ENCODE measurements around the gene ZNF605.

ZNF605 gene

DNA sequence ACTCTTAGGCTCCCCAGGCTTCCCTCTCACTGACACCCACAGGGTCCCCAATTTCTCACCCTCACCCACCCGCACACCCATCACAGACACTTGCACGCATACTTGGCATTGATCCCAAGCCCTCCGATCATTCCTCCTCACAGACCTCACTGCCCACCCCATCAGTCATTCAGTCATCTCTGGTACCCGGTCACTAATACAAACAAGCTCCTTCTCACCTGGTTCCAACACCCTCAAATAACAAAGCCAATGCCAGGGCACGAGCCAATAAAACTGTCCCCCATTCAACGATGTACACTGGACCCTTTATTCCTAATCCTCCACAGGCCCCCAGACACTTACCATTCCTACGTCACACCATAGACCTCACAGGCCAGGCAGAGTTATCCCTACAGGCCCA lies 2.3 kb downstream of the ZNF605 start:
- H3K4me3 ChIP-seq (replicated peaks in 1 of 2; ENCODE audit: low read depth in 2 of 2, low read length in 2 of 2) = no peak overlapping the region

GRCh38 chr12:132953163-132953425 lies 3.0 kb downstream of the ZNF605 start:
- TF ChIP-seq CTCF (IDR thresholded peaks at IDR 0.05; ENCODE audit: low read depth, low read length) = no peak
- no peak for DNase-seq (ENCODE audit: low read depth in 2 of 2)
- H3K4me3 ChIP-seq (replicated peaks in 1 of 2; ENCODE audit: low read depth in 2 of 2, low read length in 2 of 2) = no peak overlapping the region

More for the DNA sequence above, 2.3 kb downstream of the ZNF605 start:
- no peak for DNase-seq (ENCODE audit: low read depth in 2 of 2)
- no peak for TF ChIP-seq CTCF (IDR thresholded peaks at IDR 0.05; ENCODE audit: low read depth, low read length)

DNA sequence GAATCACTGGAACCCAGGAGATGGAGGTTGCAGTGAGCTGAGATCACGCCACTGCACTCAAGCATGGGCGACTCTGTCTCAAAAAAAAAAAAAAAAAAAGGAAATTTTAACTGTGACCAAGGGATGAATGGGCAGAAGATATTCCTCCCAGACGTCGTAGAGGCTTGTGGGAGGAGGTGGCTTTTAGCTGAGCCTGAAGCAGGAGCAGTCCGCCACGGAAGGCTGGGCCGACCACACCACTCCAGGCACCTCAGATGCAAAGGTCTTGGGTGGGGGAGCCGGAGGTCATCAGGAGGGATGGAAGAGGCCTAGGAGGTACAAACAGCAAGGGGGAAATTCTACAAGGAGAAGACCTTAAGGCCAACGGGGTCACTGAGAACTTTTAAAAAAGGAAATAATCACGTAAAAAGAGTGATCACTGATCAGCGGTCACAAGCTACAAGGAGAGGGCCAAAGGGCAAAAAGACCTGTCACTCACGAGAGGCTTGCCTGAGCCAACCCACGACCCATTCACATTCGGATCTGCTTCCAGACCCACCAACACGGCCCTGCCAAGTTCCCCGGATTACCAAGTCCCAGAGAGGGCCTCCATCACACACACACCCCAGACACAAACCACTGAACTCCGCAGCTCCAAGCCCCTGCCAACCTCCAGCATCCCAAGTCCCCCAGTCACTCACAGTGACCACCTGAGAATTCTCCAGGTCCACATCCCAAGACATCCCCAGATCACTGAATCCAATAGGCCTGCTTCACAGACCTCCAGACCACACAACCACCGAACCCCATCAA lies 3.5 kb downstream of the ZNF605 start:
- no peak for DNase-seq (ENCODE audit: low read depth in 2 of 2)
- TF ChIP-seq CTCF (IDR thresholded peaks at IDR 0.05; ENCODE audit: low read depth, low read length) = no peak

GRCh38 chr12:132951649-132952048 lies 4.5 kb downstream of the ZNF605 start:
- H3K4me3 ChIP-seq (replicated peaks in 1 of 2; ENCODE audit: low read depth in 2 of 2, low read length in 2 of 2) = no peak overlapping the region
- TF ChIP-seq CTCF (IDR thresholded peaks at IDR 0.05; ENCODE audit: low read depth, low read length) = no peak

More for the DNA sequence above, 3.5 kb downstream of the ZNF605 start:
- no peak overlapping the region for H3K4me3 ChIP-seq (replicated peaks in 1 of 2; ENCODE audit: low read depth in 2 of 2, low read length in 2 of 2)

GRCh38 chr12:132950844-132951535 lies 5.1 kb downstream of the ZNF605 start:
- H3K4me3 ChIP-seq (replicated peaks in 1 of 2; ENCODE audit: low read depth in 2 of 2, low read length in 2 of 2) = no peak overlapping the region
- DNase-seq (ENCODE audit: low read depth in 2 of 2) = no peak
- no peak for TF ChIP-seq CTCF (IDR thresholded peaks at IDR 0.05; ENCODE audit: low read depth, low read length)

More at GRCh38 chr12:132951649-132952048, 4.5 kb downstream of the ZNF605 start:
- no peak for DNase-seq (ENCODE audit: low read depth in 2 of 2)

DNA sequence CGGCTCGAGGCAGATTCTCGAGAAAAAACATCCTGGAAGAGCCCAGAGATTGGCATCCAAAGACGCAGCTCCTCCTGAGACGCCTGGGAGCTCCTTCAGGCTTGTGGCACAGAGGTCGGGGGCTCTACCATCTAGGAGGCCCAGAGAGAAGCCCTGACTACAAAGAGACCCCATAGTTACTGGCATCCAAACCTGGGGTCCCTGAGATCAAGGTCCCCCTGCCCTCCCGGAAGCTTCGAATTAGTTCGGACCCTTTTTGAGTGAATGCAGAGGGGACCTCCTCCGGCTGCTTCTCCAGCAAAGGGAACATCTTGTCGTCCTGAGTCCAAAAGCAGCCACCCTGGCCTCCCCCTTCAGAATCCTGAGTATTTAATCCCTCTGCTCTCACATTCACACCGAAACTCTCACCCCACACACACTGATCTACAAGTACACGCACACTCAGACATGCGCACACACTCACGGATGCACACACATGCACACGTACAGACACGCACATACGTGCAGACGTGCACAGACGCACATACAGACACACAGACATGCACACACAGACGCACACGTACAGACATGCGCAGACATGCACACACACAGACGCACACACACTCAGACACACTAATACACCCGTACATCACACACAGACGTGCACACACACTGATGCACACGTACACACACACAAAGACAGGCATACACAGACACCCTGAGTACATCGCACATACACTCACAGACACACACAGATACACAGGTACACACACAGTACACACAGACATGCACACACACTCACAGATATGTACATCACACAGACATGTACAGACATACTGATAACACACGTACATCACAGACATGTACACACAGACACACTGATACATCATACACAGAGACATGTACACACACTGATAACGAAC lies 5.9 kb downstream of the ZNF605 start:
- no peak for DNase-seq (ENCODE audit: low read depth in 2 of 2)
- H3K4me3 ChIP-seq (replicated peaks in 1 of 2; ENCODE audit: low read depth in 2 of 2, low read length in 2 of 2) = no peak overlapping the region
- TF ChIP-seq CTCF (IDR thresholded peaks at IDR 0.05; ENCODE audit: low read depth, low read length) = no peak

All from cardiac fibroblast (primary cell).